Kidney epithelial cell (primary cell): ENCODE data around the gene SLC35B1. TPM values are rescaled to one million over a fixed set of nuclear protein-coding genes. Genes with fewer than 3 reads are reported as not detected.

Source experiments
- DNase-seq: peaks from one replicate; pipeline ENCODE4 v3.0.0-alpha.2; 2010; ENCODE audit warnings: low read depth
- H3K27me3 ChIP-seq: 2 replicates; pipeline ENCODE4 v1.6.0; 2011; ENCODE audit warnings: low read length; ENCODE audit not compliant: control insufficient read depth, insufficient read depth
- H3K36me3 ChIP-seq: 2 replicates; pipeline ENCODE4 v1.5.1; 2011; ENCODE audit warnings: low read length; ENCODE audit not compliant: control insufficient read depth, insufficient read depth
- H3K4me3 ChIP-seq: 2 replicates; pipeline ENCODE4 v1.5.1; 2011; ENCODE audit warnings: low read depth, mild to moderate bottlenecking, control low read depth, low read length
- total RNA-seq: library from RNA; depleted of rRNA; stranded (reverse); fragments of >200 nt; gene quantifications from 2 replicates; pipeline ENCODE4 v1.2.3, GENCODE V29; 2015
- TF ChIP-seq, protein P1 (sequence below): IDR thresholded peaks from 2 replicates; pipeline ENCODE4 v1.5.1; 2011; ENCODE audit warnings: mild to moderate bottlenecking, moderate library complexity, low read length, control low read depth, inconsistent platforms; ENCODE audit not compliant: insufficient read depth, poor library complexity, severe bottlenecking

The SLC35B1 gene
- total RNA-seq, 1 donor from 2014 or later: 116 TPM

DNA sequence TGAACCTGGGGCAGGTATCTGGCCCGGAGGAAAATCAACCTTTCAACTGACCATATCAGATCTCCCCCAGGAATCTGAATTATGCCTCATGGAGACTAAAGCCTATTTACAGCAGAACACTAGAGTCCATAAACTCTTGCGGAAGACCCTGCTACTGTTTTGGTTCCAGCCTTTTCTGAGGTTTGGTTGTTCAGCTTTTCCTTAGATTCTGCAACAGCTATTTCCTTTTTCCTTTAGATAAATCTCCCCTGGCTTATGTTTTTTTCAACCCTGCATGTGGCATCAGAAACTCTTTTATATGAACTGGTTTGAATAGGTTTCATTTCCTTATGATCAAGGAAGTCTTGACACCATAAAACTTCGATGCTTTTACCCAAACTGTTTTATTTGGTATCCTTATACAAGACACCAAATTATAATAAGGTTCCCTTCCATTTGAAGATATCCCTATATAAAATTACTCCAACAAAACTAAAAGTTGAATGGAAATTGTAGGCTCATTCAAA lies 43.0 kb downstream of the SLC35B1 start:
- no peaks in the 10 kb centered on the region for H3K27me3 ChIP-seq
- TF ChIP-seq, protein P1, sequence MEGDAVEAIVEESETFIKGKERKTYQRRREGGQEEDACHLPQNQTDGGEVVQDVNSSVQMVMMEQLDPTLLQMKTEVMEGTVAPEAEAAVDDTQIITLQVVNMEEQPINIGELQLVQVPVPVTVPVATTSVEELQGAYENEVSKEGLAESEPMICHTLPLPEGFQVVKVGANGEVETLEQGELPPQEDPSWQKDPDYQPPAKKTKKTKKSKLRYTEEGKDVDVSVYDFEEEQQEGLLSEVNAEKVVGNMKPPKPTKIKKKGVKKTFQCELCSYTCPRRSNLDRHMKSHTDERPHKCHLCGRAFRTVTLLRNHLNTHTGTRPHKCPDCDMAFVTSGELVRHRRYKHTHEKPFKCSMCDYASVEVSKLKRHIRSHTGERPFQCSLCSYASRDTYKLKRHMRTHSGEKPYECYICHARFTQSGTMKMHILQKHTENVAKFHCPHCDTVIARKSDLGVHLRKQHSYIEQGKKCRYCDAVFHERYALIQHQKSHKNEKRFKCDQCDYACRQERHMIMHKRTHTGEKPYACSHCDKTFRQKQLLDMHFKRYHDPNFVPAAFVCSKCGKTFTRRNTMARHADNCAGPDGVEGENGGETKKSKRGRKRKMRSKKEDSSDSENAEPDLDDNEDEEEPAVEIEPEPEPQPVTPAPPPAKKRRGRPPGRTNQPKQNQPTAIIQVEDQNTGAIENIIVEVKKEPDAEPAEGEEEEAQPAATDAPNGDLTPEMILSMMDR: no peak
- no peak for DNase-seq
- no peak overlapping the region for H3K4me3 ChIP-seq
- H3K36me3 ChIP-seq: no peaks in the 10 kb centered on the region

DNA sequence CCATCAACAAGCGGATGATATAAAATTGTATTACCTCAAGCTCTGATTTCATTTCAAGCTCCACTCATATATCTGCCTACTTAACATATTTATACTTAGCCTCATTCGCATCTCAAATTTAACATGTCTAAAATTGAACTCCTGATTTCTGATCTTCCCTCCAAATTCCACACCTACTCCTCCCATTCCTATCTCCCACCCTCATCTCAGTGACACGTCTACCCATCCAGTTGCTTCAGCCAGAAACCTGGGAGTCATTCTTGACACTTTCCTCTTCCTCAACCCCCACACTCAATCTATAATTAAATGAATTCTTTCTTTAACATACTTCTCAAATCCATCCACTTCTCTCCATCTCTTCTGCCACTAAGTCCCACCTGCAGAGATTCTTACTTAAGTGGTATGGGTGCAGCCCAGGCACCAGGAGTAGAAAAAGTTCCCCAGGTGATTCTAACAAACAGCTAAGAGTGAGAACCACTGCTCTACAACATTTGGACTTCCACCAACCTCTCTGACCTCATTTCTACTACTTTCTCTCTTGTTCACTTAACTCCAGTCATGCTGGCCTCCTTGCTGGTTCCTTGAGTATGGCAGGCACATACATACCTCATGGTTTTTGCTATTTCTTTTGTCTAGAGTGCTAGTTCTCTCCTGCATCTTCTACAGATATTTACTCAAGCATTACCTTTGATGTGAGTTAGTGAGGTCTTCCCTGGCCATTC lies 47.9 kb downstream of the SLC35B1 start:
- H3K4me3 ChIP-seq: no peak overlapping the region
- TF ChIP-seq, protein P1: no peak
- H3K27me3 ChIP-seq: no peaks in the 10 kb centered on the region
- no peaks in the 10 kb centered on the region for H3K36me3 ChIP-seq
- DNase-seq: no peak

DNA sequence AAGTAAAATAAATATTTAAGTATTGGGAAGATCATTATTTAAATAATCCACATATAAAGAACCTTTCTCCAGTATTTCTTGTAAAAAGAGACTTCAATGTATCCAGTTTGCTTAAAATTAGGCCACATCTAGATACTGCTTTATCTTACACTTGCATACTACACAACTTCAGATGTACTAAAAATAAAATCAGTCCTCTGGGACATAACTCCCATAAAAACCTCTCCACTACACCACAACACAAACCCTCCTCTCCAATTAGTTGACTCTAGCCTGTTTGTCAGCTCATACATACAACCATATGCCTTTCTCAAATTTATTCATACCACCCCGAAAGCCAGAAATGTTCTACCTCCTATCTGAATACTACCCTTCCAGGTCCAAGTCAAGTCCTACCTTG lies 51.5 kb downstream of the SLC35B1 start:
- Histone ChIP-seq H3K36me3 (no peaks in the 10 kb centered on the region), H3K27me3 (no peaks in the 10 kb centered on the region), H3K4me3 (no peak overlapping the region)
- no peak for DNase-seq
- TF ChIP-seq, protein P1: no peak

Other genes with a start within 250 kb of the SLC35B1 start
- 0.04 TPM in 1 of 2 replicates, not detected in the other for gene NGFR, start 212.7 kb downstream of the SLC35B1 start, total RNA-seq
- gene NXPH3, start 132.1 kb downstream of the SLC35B1 start, total RNA-seq: not detected in 2 replicates
- gene SPOP, start 29.9 kb downstream of the SLC35B1 start, total RNA-seq: 43.1 and 43.6 TPM in 2 replicates
- gene FAM117A, start 56.2 kb upstream of the SLC35B1 start, total RNA-seq: 10.5 and 12.3 TPM in 2 replicates
- gene KAT7, start 80.7 kb upstream of the SLC35B1 start, total RNA-seq: 30.5 TPM in 2 replicates
- not detected in 2 replicates for gene TAC4, start 140.1 kb upstream of the SLC35B1 start, total RNA-seq